K562 (cell line): ENCODE data around the gene APLP1. TPM values are rescaled to one million over a fixed set of nuclear protein-coding genes. Genes with fewer than 3 reads are reported as not detected.
A peak's percentile ranks its signal among the peaks of the same experiment; 100 is the strongest.

Source experiments
- ATAC-seq: fragments of 200-7000 bp; cut with Tn5 transposase; 3 replicates; pipeline ENCODE4 v1.9.1; 2020; ENCODE audit warnings: moderate library complexity
- BruUV-seq: library from RNA; stranded (reverse); fragments of 400-500 nt; replicated peaks from 2 replicates; lab custom pipeline; 2021; lab: Mats Ljungman, UMichigan
- CTCF ChIA-PET: fragments of 300-600 bp; formaldehyde crosslinking; extraction: SDS; loops from one replicate; lab custom pipeline; 2021; ENCODE audit warnings: low intra/inter-chr PET ratio; lab: Yijun Ruan, JAX
- POLR2A ChIA-PET: fragments of 300-600, 350-650 bp; sonication (Branson Sonifier 250); formaldehyde crosslinking; extraction: SDS; loops from one replicate; lab custom pipeline; 2021; ENCODE audit warnings: antibody characterized with exemption, inconsistent platforms; lab: Yijun Ruan, JAX
- DNase-seq, 4 experiments: peaks; one replicate each; pipeline versions ENCODE4 v3.0.0 to v3.0.0-alpha.2; 2011 to 2018; ENCODE audit warnings: low spot score in 3 of 4, mixed read lengths in 3 of 4; ENCODE audit errors: extremely low read depth in 1 of 4
- FAIRE-seq: peaks from 2 replicates; lab custom pipeline; 2011; peaks lifted over from hg19 to GRCh38; lab: Jason Lieb, UNC
- H2AFZ ChIP-seq: 2 replicates; pipeline ENCODE4 v1.6.0; 2011; ENCODE audit warnings: low read depth, low read length, control low read depth, inconsistent platforms
- H3K27ac ChIP-seq: fragments of 200-600 bp; 3 replicates; pipeline ENCODE4 v1.8.0; 2011; ENCODE audit warnings: low read depth, mild to moderate bottlenecking, control low read depth, inconsistent platforms, low read length, moderate library complexity, mixed read lengths; ENCODE audit errors: extremely low read depth
- H3K27me3 ChIP-seq, 2 experiments: fragments of 300-600 bp in 1 of 2; 2 replicates in 1 of 2; 3 replicates in 1 of 2; pipeline versions ENCODE4 v1.6.0 to v1.8.0; 2011; ENCODE audit warnings: inconsistent platforms in 2 of 2, low read length in 2 of 2, mild to moderate bottlenecking in 1 of 2, mixed read lengths in 1 of 2, moderate library complexity in 1 of 2; ENCODE audit not compliant: control insufficient read depth in 2 of 2, insufficient read depth in 2 of 2
- H3K36me3 ChIP-seq: fragments of 300-600 bp; 3 replicates; pipeline ENCODE4 v1.8.0; 2011; ENCODE audit warnings: mild to moderate bottlenecking, low read length, inconsistent platforms; ENCODE audit not compliant: control insufficient read depth, insufficient read depth
- H3K4me1 ChIP-seq, 2 experiments: fragments of 200-600 bp in 1 of 2; replicated peaks in 1 of 2; 2 replicates in 1 of 2; 3 replicates in 1 of 2; pipeline versions ENCODE4 v1.5.1 to v1.8.0; 2011; ENCODE audit warnings: inconsistent platforms in 2 of 2, low read length in 2 of 2, mild to moderate bottlenecking in 1 of 2, mixed read lengths in 1 of 2, moderate library complexity in 1 of 2; ENCODE audit not compliant: control insufficient read depth in 2 of 2, insufficient read depth in 2 of 2
- H3K4me2 ChIP-seq: 2 replicates; pipeline ENCODE4 v1.6.1; 2011; ENCODE audit warnings: low read length, control low read depth, inconsistent platforms, mixed read lengths; ENCODE audit not compliant: insufficient read depth
- H3K4me3 ChIP-seq: fragments of 200-600 bp; sonication (generic), shearing (Covaris generic); 2 replicates; pipeline ENCODE4 v1.5.1; 2016; ENCODE audit warnings: control low read depth, inconsistent platforms
- H3K79me2 ChIP-seq: fragments of 200-600 bp; 3 replicates; pipeline ENCODE4 v1.8.0; 2011; ENCODE audit warnings: low read length, inconsistent platforms; ENCODE audit not compliant: control insufficient read depth, insufficient read depth
- H3K9ac ChIP-seq, 2 experiments: 2 replicates each; pipeline versions ENCODE4 v1.6.0 to v1.6.1; 2011; ENCODE audit warnings: low read depth in 2 of 2, low read length in 2 of 2, control low read depth in 1 of 2, inconsistent platforms in 1 of 2, mild to moderate bottlenecking in 1 of 2, mixed read lengths in 1 of 2; ENCODE audit not compliant: insufficient read depth in 1 of 2
- H3K9me1 ChIP-seq: one replicate; pipeline ENCODE4 v1.6.0; 2011; ENCODE audit warnings: inconsistent platforms, mild to moderate bottlenecking, low read length, moderate library complexity; ENCODE audit not compliant: control insufficient read depth, insufficient read depth
- H3K9me3 ChIP-seq: replicated peaks from 2 replicates; pipeline ENCODE4 v1.5.1; 2011; ENCODE audit warnings: low read depth, low read length, inconsistent platforms; ENCODE audit not compliant: control insufficient read depth, insufficient read depth
- H4K20me1 ChIP-seq: replicated peaks from 2 replicates; pipeline ENCODE4 v1.6.1; 2011; ENCODE audit warnings: low read length, inconsistent platforms, mixed read lengths; ENCODE audit not compliant: control insufficient read depth, insufficient read depth
- ATF3 ChIP-seq, 2 experiments: fragments of 450-650 bp in 1 of 2; sonication (generic) in 1 of 2; formaldehyde crosslinking in 1 of 2; IDR thresholded peaks in 1 of 2; conservative IDR thresholded peaks in 1 of 2; 2 replicates each; pipeline versions ENCODE4 v1.6.1 to v1.8.1; 2016 to 2023; ENCODE audit warnings: mild to moderate bottlenecking in 2 of 2, moderate library complexity in 2 of 2, inconsistent platforms in 1 of 2, missing genetic modification reagents in 1 of 2
- DDX20 ChIP-seq: fragments of 450-650 bp; IDR thresholded peaks from 2 replicates; pipeline ENCODE4 v1.6.1; 2016; ENCODE audit warnings: missing genetic modification characterization, low read depth, mild to moderate bottlenecking, missing compliant biosample characterization, moderate library complexity
- STAT6 ChIP-seq: sonication (generic); formaldehyde crosslinking; IDR thresholded peaks from 2 replicates; pipeline ENCODE4 v1.8.1; 2023; ENCODE audit warnings: mild to moderate bottlenecking, missing genetic modification reagents
- ZNF212 ChIP-seq: fragments of 450-650 bp; formaldehyde crosslinking; IDR thresholded peaks from 2 replicates; pipeline ENCODE4 v1.4.0; 2020; ENCODE audit warnings: mild to moderate bottlenecking
- ZNF24 ChIP-seq: fragments of 450-650 bp; IDR thresholded peaks from 2 replicates; pipeline ENCODE4 v1.6.1; 2016
- ZNF707 ChIP-seq: fragments of 250-450 bp; sonication (Bioruptor Pico); conservative IDR thresholded peaks from 2 replicates; pipeline ENCODE4 v1.8.0; 2022; ENCODE audit warnings: inconsistent platforms, mild to moderate bottlenecking, moderate library complexity
- WGBS: fragments of 100-300 bp; shearing (Covaris generic); methylation state at CpG from one replicate; pipeline ENCODE4 v1.1.6; 2016; ENCODE audit warnings: low coverage, mixed read lengths; ENCODE audit not compliant: insufficient coverage; ENCODE audit errors: missing lambda C conversion rate; 5-methylcytosine and 5-hydroxymethylcytosine counted together
- in situ Hi-C: fragments of 300-500 bp; cut with MboI; formaldehyde crosslinking; loops from 4 replicates; pipeline ENCODE4 v1.15.0; 2018; ENCODE audit warnings: inconsistent platforms, mixed read lengths
- intact Hi-C: fragments of 100-400 bp; cut with micrococcal nuclease; formaldehyde crosslinking; loops from 2 replicates; pipeline ENCODE4 v1.14.2; 2022
- polyA plus RNA-seq, 8 experiments: library from polyadenylated mRNA; depleted of rRNA in 4 of 8; stranded (reverse) in 5 of 8; unstranded in 3 of 8; fragments of >200 nt; fragmentation: Nextera tagmentation in 2 of 8; fragmentation: Illumina TruSeq in 1 of 8; extraction: Ambion mirVana in 2 of 8; extraction: Trizol in 1 of 8; gene quantifications; 2 replicates each; pipeline versions ENCODE4 v1.2.1 to v1.2.3, GENCODE V29; 2011 to 2014; ENCODE audit warnings: inconsistent platforms in 1 of 8, missing spikeins in 1 of 8
- total RNA-seq, 7 experiments: library from RNA; depleted of rRNA in 6 of 7; stranded (reverse); fragments of >200 nt in 6 of 7; fragmentation: Illumina TruSeq in 2 of 7; extraction: Trizol in 2 of 7; gene quantifications; 2 replicates each; pipeline versions ENCODE4 v1.2.1 to v1.2.3, GENCODE V29; 2011 to 2021; ENCODE audit warnings: low replicate concordance in 1 of 7
- TF ChIP-seq, protein P1 (sequence below): fragments of 450-650 bp; IDR thresholded peaks from 2 replicates; pipeline ENCODE4 v1.6.1; 2016
- TF ChIP-seq, protein P2 (sequence below), 2 experiments: fragments of 200-800 bp in 1 of 2; sonication (Bioruptor generic) in 1 of 2; sonication (generic) in 1 of 2; formaldehyde crosslinking in 1 of 2; IDR thresholded peaks in 1 of 2; conservative IDR thresholded peaks in 1 of 2; 2 replicates each; pipeline versions ENCODE4 v1.5.0 to v1.6.1; 2016 to 2020; ENCODE audit warnings: missing compliant biosample characterization in 1 of 2, missing genetic modification characterization in 1 of 2, missing genetic modification reagents in 1 of 2
- TF ChIP-seq, protein P3 (sequence below): fragments of 250-450 bp; sonication (Bioruptor Pico); IDR thresholded peaks from 2 replicates; pipeline ENCODE4 v1.4.0; 2020; ENCODE audit warnings: mild to moderate bottlenecking

The APLP1 gene
- total and polyA plus RNA-seq, 9 of the 15 experiments (the other 6 are each of a cell fraction or from before 2014, with no cell fraction given), result 0.69 to 9.9 (median 4.7) TPM

DNA sequence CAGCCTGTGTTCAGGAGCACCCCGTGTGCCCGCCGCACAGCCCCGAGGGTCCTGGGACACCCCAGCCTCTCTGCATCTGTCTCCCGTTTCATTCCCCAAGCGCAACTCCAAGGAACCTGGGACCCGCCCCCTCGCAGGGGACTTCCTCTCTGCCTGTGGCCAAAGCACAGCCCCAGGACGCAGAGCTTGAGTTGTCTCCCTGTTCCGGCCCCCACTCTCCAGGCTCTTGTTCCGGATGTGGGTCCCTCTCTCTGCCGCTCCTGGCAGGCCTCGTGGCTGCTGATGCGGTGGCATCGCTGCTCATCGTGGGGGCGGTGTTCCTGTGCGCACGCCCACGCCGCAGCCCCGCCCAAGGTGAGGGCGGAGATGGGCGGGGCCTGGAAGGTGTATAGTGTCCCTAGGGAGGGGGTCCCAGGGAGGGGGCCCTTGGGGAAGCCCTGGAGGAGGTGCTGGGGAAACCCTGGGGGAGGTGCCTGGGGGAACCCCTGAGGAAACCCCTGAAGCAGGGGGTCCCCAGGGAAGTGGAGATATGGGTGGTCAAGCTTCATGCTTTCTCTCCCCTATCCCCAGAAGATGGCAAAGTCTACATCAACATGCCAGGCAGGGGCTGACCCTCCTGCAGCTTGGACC lies 35.3 kb downstream of the APLP1 start:
- Histone ChIP-seq H3K36me3 (no peaks in the 10 kb centered on the region), H3K9me3 (no peaks in the 10 kb centered on the region), H3K27me3 (no peaks in the 10 kb centered on the region), H3K27ac (peak overlapping the region; percentile 9; the same call in 1 of the 3 replicates), H3K9ac (peak overlapping the region; percentile 21 to 61; a peak in 3 of 4 replicates), H2AFZ (peak overlapping the region; percentile 81), H3K4me2 (peak overlapping the region; percentile 77), H3K9me1 (no peaks in the 10 kb centered on the region), H4K20me1 (no peaks in the 10 kb centered on the region), H3K79me2 (peaks cover 16% of the 10 kb centered on the region; the same call in 2 of the 3 replicates), H3K4me1 (peaks cover 32 to 50% of the 10 kb centered on the region in 2 experiments), H3K4me3 (peak overlapping the region; percentile 36)
- peak; percentile 80 to 88 (median 86) for DNase-seq
- peak; percentile 68 for ATAC-seq
- WGBS, result 1% methylated on average over 20 of the region's 24 CpGs
- BruUV-seq, result no TSS peak
- in situ Hi-C loops (no loop called here), intact Hi-C loops (no loop called here)
- FAIRE-seq, result peak; percentile 64
- CTCF ChIA-PET, result interaction anchor here (1.0 kb wide), 1 partner anchor 22 kb away, joined by 5 read pairs; no protein-coding TSS in a partner anchor
- POLR2A ChIA-PET, result interaction anchor here (0.7 kb wide), 2 partner anchors 13 to 554 kb away, joined by 3 read pairs; no protein-coding TSS in a partner anchor
- TF ChIP-seq DDX20 (tag) (no peak), ZNF212 (CRISPR knock-in tag) (no peak), STAT6 (CRISPR knock-in tag) (no peak), ZNF707 (CRISPR knock-in tag) (no peak), ZNF24 (no peak), ATF3 (IDR thresholded peaks at IDR 0.05) (no peak), ATF3 (CRISPR knock-in tag; conservative IDR thresholded peaks at IDR 0.05) (no peak)
- TF ChIP-seq, protein P1, sequence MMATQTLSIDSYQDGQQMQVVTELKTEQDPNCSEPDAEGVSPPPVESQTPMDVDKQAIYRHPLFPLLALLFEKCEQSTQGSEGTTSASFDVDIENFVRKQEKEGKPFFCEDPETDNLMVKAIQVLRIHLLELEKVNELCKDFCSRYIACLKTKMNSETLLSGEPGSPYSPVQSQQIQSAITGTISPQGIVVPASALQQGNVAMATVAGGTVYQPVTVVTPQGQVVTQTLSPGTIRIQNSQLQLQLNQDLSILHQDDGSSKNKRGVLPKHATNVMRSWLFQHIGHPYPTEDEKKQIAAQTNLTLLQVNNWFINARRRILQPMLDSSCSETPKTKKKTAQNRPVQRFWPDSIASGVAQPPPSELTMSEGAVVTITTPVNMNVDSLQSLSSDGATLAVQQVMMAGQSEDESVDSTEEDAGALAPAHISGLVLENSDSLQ, result peak; percentile 36; the same call in 1 of the 2 replicates
- TF ChIP-seq, protein P2, sequence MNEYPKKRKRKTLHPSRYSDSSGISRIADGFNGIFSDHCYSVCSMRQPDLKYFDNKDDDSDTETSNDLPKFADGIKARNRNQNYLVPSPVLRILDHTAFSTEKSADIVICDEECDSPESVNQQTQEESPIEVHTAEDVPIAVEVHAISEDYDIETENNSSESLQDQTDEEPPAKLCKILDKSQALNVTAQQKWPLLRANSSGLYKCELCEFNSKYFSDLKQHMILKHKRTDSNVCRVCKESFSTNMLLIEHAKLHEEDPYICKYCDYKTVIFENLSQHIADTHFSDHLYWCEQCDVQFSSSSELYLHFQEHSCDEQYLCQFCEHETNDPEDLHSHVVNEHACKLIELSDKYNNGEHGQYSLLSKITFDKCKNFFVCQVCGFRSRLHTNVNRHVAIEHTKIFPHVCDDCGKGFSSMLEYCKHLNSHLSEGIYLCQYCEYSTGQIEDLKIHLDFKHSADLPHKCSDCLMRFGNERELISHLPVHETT (CRISPR knock-in tag; conservative IDR thresholded peaks at IDR 0.05 in 1 of 2, IDR thresholded peaks at IDR 0.05 in 1 of 2), result no peak
- TF ChIP-seq, protein P3, sequence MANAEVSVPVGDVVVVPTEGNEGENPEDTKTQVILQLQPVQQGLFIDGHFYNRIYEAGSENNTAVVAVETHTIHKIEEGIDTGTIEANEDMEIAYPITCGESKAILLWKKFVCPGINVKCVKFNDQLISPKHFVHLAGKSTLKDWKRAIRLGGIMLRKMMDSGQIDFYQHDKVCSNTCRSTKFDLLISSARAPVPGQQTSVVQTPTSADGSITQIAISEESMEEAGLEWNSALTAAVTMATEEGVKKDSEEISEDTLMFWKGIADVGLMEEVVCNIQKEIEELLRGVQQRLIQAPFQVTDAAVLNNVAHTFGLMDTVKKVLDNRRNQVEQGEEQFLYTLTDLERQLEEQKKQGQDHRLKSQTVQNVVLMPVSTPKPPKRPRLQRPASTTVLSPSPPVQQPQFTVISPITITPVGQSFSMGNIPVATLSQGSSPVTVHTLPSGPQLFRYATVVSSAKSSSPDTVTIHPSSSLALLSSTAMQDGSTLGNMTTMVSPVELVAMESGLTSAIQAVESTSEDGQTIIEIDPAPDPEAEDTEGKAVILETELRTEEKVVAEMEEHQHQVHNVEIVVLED (CRISPR knock-in tag), result peak; percentile 53; the same call in 1 of the 2 replicates
